ENCODE data around the gene ADAMTSL1.

- TF ChIP-seq CTCF (IDR thresholded peaks at IDR 0.05), result no peak
- TF ChIP-seq POLR2A (IDR thresholded peaks at IDR 0.05), result no peak
- no peak for TF ChIP-seq POLR2AphosphoS5 (IDR thresholded peaks at IDR 0.05)
- no peak for TF ChIP-seq EP300 (IDR thresholded peaks at IDR 0.05; ENCODE audit: low read depth)
These were observed 481.7 kb downstream of the ADAMTSL1 start for GRCh38 chr9:18955626-18956025.

Measured in transverse colon (tissue), 4 donors.